Gastroesophageal sphincter (tissue), 4 donors: Measurements from ENCODE around the gene RABEP1. TPM values are rescaled to one million over a fixed set of nuclear protein-coding genes. Genes with fewer than 3 reads are reported as not detected.

ENCODE experiments used
- ATAC-seq: fragments of 150-250 bp; one replicate; pipeline ENCODE4 v1.9.1; 2016; ENCODE audit warnings: mild to moderate bottlenecking, moderate library complexity
- H3K27ac ChIP-seq, 4 donors: fragments of 200-600 bp; sonication (generic) in 3 of 4; 1 replicate in 3 of 4; 2 replicates in 1 of 4; pipeline ENCODE4 v1.5.1; 2016 to 2019
- H3K27me3 ChIP-seq: fragments of 200-600 bp; sonication (generic); one replicate; pipeline ENCODE4 v1.5.1; 2019
- H3K36me3 ChIP-seq, 2 donors: fragments of 200-600 bp; sonication (generic); one replicate each; pipeline ENCODE4 v1.5.1; 2019; ENCODE audit warnings: control low read depth in 1 of 2
- H3K4me1 ChIP-seq, 3 donors: fragments of 200-600 bp; sonication (generic); 1 replicate in 2 of 3; 2 replicates in 1 of 3; pipeline ENCODE4 v1.5.1; 2016 to 2019; ENCODE audit warnings: control low read depth in 2 of 3
- H3K4me3 ChIP-seq, 2 donors: fragments of 200-600 bp; sonication (generic); one replicate each; pipeline ENCODE4 v1.5.1; 2019; ENCODE audit warnings: mild to moderate bottlenecking in 1 of 2, moderate library complexity in 1 of 2
- H3K9me3 ChIP-seq, 3 donors: fragments of 200-600 bp; sonication (generic); one replicate each; pipeline ENCODE4 v1.5.1; 2017 to 2019; ENCODE audit warnings: control low read depth in 2 of 3
- EP300 ChIP-seq: sonication (generic); formaldehyde crosslinking; IDR thresholded peaks from one replicate; pipeline ENCODE4 v1.6.1; 2017; ENCODE audit warnings: antibody characterized with exemption, mild to moderate bottlenecking
- POLR2A ChIP-seq, 2 donors: fragments of 450-650 bp; IDR thresholded peaks; one replicate each; pipeline ENCODE4 v1.6.1; 2017; ENCODE audit warnings: antibody characterized with exemption in 2 of 2, mild to moderate bottlenecking in 2 of 2, moderate library complexity in 1 of 2
- POLR2AphosphoS5 ChIP-seq: sonication (generic); formaldehyde crosslinking; IDR thresholded peaks from one replicate; pipeline ENCODE4 v1.6.1; 2017; ENCODE audit warnings: antibody characterized with exemption
- WGBS, 2 donors: methylation state at CpG; one replicate each; pipeline ENCODE4 v1.1.5; 2018; ENCODE audit warnings: low coverage in 1 of 2; 5-methylcytosine and 5-hydroxymethylcytosine counted together
- total RNA-seq, 4 donors: library from RNA; depleted of rRNA; stranded (reverse); fragments of >200 nt; gene quantifications; one replicate each; pipeline ENCODE4 v1.1.0, GENCODE V29; 2016
- TF ChIP-seq, protein P1 (sequence below), 4 experiments: fragments of 200-600 bp in 2 of 4; fragments of 450-650 bp in 2 of 4; sonication (generic) in 1 of 4; IDR thresholded peaks; one replicate each; pipeline ENCODE4 v1.5.1; 2017 to 2019; ENCODE audit warnings: antibody characterized with exemption in 4 of 4, mild to moderate bottlenecking in 2 of 4, moderate library complexity in 2 of 4

Gene RABEP1
- total RNA-seq, 4 donors from 2014 or later = 47.4 to 63.4 (median 61.3) TPM

DNA sequence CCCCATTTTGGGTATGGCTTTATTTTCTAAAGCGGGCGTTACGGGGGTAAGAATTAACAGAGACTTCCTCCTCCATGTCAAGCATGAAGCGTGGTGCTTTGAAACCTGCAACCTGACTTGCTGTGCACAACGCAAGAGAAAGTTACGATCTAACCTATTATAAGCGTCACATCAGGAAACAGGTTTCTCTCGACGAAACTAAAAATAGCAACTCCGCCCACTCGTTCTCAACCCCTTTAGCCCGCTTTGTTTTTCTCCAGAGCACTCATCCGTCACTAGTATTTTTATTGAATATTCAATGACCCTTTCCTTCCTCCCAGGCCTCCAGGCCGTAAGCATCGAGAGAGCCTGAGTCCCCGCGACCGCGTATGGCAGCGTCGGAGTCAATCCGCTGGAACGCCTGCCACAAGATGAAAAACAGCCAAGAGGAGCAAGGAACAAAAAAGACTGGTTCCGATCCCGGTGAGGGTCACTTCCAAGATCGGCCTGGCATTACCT is 136.8 kb downstream of the RABEP1 start:
- Histone ChIP-seq H3K27ac (peak overlapping the region; percentile 26 to 91 (median 89)), H3K36me3 (peaks cover 0 to 63% of the 10 kb centered on the region in 2 donors), H3K4me1 (peaks cover 3 to 62% (median 20%) of the 10 kb centered on the region in 3 donors), H3K4me3 (peak overlapping the region; percentile 55 to 84), H3K9me3 (no peaks in the 10 kb centered on the region), H3K27me3 (no peaks in the 10 kb centered on the region)
- WGBS, 2 donors = 0 to 3% methylated on average over 6 to 13 of the region's 26 CpGs
- no peak for ATAC-seq
- TF ChIP-seq, protein P1, sequence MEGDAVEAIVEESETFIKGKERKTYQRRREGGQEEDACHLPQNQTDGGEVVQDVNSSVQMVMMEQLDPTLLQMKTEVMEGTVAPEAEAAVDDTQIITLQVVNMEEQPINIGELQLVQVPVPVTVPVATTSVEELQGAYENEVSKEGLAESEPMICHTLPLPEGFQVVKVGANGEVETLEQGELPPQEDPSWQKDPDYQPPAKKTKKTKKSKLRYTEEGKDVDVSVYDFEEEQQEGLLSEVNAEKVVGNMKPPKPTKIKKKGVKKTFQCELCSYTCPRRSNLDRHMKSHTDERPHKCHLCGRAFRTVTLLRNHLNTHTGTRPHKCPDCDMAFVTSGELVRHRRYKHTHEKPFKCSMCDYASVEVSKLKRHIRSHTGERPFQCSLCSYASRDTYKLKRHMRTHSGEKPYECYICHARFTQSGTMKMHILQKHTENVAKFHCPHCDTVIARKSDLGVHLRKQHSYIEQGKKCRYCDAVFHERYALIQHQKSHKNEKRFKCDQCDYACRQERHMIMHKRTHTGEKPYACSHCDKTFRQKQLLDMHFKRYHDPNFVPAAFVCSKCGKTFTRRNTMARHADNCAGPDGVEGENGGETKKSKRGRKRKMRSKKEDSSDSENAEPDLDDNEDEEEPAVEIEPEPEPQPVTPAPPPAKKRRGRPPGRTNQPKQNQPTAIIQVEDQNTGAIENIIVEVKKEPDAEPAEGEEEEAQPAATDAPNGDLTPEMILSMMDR (IDR thresholded peaks at IDR 0.05) = no peak
- TF ChIP-seq POLR2A (IDR thresholded peaks at IDR 0.05) (no peak), POLR2AphosphoS5 (no peak), EP300 (no peak)

DNA sequence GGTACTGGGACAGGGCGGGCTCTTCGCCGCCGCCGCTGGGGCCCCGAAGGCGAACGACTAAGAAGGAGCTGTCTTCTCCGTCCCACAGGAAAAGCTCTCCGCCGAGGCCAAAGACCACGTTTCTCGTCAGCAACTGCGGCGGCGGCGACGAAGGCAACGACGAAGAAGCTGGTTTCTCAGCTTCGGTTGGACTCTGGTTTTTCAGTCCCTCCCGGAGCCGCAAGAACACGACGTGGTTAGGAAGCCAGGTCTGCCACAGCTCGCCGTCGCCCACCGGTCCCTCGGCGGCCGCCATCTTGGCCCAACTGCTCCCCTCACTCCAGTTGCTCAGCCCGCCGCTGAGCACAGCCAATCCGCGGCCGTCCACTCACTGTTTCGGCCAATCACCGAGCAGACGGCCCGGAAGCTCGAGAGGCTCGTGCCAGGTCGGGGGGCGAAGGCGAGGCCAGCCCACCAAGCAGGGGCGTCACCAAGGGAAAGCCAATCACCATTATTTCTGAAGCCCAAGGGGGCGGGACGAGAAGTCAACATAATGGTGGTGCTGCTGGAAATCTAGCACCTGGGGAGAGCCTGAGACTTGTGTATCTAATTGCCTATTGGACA is 137.4 kb downstream of the RABEP1 start, which contains the start of gene NUP88:
Gene NUP88, minus strand, starts transcription at position 307 of the 603 bp plus-strand sequence. Its CDS starts 12 bp downstream, at position 295.
- Histone ChIP-seq H3K27ac (peak within 1 kb of the TSS; percentile 31 to 91 (median 89)), H3K4me1 (peaks cover 3 to 60% (median 20%) of the 10 kb centered on the region in 3 donors), H3K9me3 (no peaks in the 10 kb centered on the region), H3K36me3 (peaks cover 0 to 63% of the 10 kb centered on the region in 2 donors), H3K4me3 (peak within 1 kb of the TSS; percentile 55 to 84), H3K27me3 (no peaks in the 10 kb centered on the region)
- peak; percentile 99 for ATAC-seq
- TF ChIP-seq, protein P1 (IDR thresholded peaks at IDR 0.05) = no peak
- TF ChIP-seq POLR2A (IDR thresholded peaks at IDR 0.05) (peak; percentile 77 to 84), EP300 (no peak), POLR2AphosphoS5 (peak; percentile 94)
- WGBS, 2 donors = 0% methylated on average over 11 of the region's 49 CpGs; no CpG with 5 or more reads in 1 of the 2 donors

DNA sequence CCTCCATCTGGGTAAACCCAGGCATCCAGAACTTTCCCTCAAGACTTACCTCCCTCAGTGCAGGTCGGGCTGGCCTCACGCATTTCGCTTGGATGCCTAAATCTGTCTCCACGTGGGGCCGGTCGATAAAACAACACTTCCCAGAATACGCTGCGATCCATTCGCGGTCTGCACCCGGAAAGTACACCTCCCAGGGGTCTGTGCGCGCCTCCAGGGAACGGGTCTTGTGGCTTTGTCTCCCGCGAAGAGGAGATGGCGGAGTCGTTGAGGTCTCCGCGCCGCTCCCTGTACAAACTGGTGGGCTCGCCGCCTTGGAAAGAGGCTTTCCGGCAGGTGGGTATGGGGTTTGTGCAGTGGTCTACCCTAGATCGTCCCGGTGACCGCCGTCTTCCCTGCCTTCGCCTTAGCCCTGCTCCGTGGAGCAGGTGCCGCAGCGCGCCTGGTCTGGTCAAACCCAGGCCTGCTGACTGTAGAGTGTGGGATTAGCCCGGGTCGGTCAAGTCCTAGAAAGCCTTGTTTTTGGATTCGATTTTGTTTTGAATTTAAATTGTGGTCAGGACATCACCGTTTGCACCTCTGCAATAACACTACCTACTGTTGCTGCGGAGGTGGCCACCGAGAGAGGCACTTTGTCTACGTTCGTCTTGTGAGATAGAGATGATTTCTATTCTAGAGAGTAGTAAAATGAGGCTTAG is 138.0 kb downstream of the RABEP1 start, which contains the start of gene RPAIN:
Gene RPAIN, plus strand, starts transcription at position 224 of the 695 bp plus-strand sequence. Its CDS starts 29 bp downstream, at position 253.
- 2% methylated on average over 16 of the region's 41 CpGs; no CpG with 5 or more reads in 1 of the 2 donors for WGBS, 2 donors
- no peak for TF ChIP-seq EP300
- TF ChIP-seq POLR2A (IDR thresholded peaks at IDR 0.05) = peak; percentile 44 to 61
- TF ChIP-seq POLR2AphosphoS5 = peak; percentile 31
- no peaks in the 10 kb centered on the region for H3K27me3 ChIP-seq
- peaks cover 3 to 59% (median 20%) of the 10 kb centered on the region in 3 donors for H3K4me1 ChIP-seq
- ATAC-seq = peak; percentile 88
- H3K27ac ChIP-seq = peak within 1 kb of the TSS; percentile 31 to 91 (median 89)
- peak within 1 kb of the TSS; percentile 55 to 84 for H3K4me3 ChIP-seq
- H3K36me3 ChIP-seq = peaks cover 0 to 65% of the 10 kb centered on the region in 2 donors
- H3K9me3 ChIP-seq = no peaks in the 10 kb centered on the region

DNA sequence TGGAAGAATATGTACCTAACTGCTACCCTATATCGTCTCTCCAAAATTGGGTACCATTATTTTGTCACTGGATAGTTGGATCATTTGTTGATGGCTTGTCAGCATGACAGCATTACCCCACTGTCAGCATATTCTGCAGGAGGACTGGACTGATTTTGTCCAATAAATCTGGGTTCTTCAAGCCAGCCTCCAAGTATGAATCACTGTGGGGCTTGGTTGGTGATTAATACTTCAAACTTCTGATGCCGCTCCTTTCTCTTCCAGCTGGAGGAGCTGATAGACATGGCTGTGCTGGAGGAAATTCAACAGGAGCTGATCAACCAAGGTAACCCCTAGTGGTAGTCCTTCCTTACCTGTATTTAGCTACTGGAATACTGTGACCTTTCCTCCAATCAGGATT is 140.4 kb downstream of the RABEP1 start:
- Histone ChIP-seq H3K9me3 (no peaks in the 10 kb centered on the region), H3K27me3 (no peaks in the 10 kb centered on the region), H3K4me3 (no peak overlapping the region), H3K27ac (no peak overlapping the region), H3K4me1 (peaks cover 3 to 43% (median 15%) of the 10 kb centered on the region in 3 donors), H3K36me3 (peaks cover 0 to 65% of the 10 kb centered on the region in 2 donors)
- ATAC-seq = no peak
- 88 to 92% methylated on average over 2 of the region's 2 CpGs for WGBS, 2 donors
- TF ChIP-seq, protein P1 (IDR thresholded peaks at IDR 0.05) = no peak
- TF ChIP-seq EP300 = no peak
- TF ChIP-seq POLR2A (IDR thresholded peaks at IDR 0.05) = no peak
- TF ChIP-seq POLR2AphosphoS5 = no peak

DNA sequence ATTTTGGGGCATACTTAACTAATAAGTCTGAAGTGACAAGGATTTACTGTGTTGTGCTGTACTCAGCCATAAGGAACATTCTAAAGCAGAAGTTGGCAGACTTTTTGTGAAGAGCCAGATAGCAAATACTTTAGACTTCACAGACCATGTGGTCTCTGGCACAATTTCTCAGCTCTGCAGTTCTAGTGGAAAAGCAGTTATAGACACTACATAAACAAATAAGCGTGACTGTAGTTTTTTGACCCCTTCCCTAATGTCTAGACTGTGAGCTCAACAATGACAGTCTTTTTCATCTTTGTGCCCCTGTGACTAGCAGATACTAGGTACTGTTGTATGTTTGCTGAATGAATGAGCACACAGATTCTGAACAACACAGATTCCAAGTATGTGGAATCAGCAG is 142.8 kb downstream of the RABEP1 start:
- no peak for TF ChIP-seq EP300
- TF ChIP-seq POLR2A (IDR thresholded peaks at IDR 0.05) = no peak
- TF ChIP-seq, protein P1 (IDR thresholded peaks at IDR 0.05) = no peak
- no peak for ATAC-seq
- Histone ChIP-seq H3K4me3 (no peak overlapping the region), H3K27me3 (no peaks in the 10 kb centered on the region), H3K36me3 (peaks cover 0 to 87% of the 10 kb centered on the region in 2 donors), H3K9me3 (no peaks in the 10 kb centered on the region), H3K27ac (no peak overlapping the region), H3K4me1 (peaks cover 0 to 29% (median 8%) of the 10 kb centered on the region in 3 donors)
- 60 to 80% methylated on average over 1 of the region's 1 CpG for WGBS, 2 donors
